ENCODE results near the gene LELP1.

GRCh38 chr1:153203130-153203529 is at the start of gene LELP1:
- TF ChIP-seq CTCF (IDR thresholded peaks at IDR 0.05) (no peak), POLR2A (IDR thresholded peaks at IDR 0.05) (no peak)

Data from uterus (tissue), 2 donors.